ENCODE results near the gene FAM124B.
A peak's percentile ranks its signal among the peaks of the same experiment; 100 is the strongest.

- TF ChIP-seq CTCF (IDR thresholded peaks at IDR 0.05; ENCODE audit: insufficient read depth, low read length) (no peak), POLR2AphosphoS5 (IDR thresholded peaks at IDR 0.05; ENCODE audit: low read depth) (peak; percentile 77), GABPA (IDR thresholded peaks at IDR 0.05; ENCODE audit: low read depth) (no peak)
Observed at GRCh38 chr2:224429441-224429810, 27.5 kb upstream of the FAM124B start.

Measured in HL-60 (cell line).